ENCODE data around the gene FOXQ1.

DNA sequence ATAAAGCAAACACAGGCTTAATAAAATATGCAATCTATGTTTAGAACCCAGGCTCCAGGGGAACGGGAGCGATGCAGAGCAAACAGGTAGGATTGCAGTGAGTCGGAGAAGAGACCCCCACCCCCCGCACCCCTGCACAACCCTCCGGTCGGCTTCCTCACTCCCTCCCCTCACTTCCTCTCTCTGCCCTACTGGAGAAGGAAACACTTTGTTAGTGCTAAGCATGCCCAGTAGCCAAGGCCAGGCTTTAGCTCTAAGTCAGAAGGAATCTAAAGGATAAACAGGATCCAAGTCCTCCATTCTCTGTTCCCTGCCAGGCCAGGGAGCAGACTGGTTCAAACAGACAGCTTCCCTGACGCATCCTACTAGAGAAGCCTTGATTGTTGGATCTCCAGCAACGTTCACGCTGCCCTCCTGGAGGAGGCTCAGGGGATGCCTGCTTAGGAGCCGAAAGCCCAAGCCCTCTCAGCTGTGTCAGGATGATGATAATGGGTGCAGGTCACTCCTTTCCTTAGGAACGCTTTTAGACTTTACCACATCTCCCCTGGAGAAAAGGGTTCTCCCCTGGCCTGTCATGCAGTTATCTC lies 14.7 kb downstream of the FOXQ1 start:
- TF ChIP-seq CTCF (IDR thresholded peaks at IDR 0.05; ENCODE audit: insufficient read depth, low read depth, low read length): no peak
- TF ChIP-seq EZH2 (IDR thresholded peaks at IDR 0.05; ENCODE audit: insufficient read depth, low read length): no peak
